ENCODE measurements around the gene ADGRG1.

Gene ADGRG1

DNA sequence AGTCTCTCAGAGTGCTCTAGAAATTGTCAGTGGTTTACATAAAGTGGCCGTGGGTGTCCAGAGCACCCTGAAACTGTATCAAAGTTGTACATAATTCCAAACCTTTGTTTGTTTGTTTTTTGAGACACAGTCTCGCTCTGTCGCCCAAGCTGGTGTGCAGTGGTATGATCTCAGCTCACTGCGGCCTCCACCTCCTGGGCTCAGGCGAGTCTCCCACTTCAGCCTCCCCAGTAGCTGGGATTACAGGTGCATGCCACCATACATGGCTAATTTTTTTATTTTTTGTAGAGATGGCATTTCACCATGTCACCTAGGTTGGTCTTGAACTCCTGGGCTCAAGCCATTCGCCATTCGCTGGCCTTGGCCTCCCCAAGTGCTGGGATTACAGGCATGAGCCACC, 24.3 kb upstream of the ADGRG1 start (continued):
- TF ChIP-seq, protein P1, sequence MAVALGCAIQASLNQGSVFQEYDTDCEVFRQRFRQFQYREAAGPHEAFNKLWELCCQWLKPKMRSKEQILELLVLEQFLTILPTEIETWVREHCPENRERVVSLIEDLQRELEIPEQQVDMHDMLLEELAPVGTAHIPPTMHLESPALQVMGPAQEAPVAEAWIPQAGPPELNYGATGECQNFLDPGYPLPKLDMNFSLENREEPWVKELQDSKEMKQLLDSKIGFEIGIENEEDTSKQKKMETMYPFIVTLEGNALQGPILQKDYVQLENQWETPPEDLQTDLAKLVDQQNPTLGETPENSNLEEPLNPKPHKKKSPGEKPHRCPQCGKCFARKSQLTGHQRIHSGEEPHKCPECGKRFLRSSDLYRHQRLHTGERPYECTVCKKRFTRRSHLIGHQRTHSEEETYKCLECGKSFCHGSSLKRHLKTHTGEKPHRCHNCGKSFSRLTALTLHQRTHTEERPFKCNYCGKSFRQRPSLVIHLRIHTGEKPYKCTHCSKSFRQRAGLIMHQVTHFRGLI (tag by site-specific recombination; IDR thresholded peaks at IDR 0.05): no peak
- TF ChIP-seq ZNF292 (tag by site-specific recombination; IDR thresholded peaks at IDR 0.05; ENCODE audit: borderline replicate concordance, low read depth): no peak
- TF ChIP-seq, protein P2, sequence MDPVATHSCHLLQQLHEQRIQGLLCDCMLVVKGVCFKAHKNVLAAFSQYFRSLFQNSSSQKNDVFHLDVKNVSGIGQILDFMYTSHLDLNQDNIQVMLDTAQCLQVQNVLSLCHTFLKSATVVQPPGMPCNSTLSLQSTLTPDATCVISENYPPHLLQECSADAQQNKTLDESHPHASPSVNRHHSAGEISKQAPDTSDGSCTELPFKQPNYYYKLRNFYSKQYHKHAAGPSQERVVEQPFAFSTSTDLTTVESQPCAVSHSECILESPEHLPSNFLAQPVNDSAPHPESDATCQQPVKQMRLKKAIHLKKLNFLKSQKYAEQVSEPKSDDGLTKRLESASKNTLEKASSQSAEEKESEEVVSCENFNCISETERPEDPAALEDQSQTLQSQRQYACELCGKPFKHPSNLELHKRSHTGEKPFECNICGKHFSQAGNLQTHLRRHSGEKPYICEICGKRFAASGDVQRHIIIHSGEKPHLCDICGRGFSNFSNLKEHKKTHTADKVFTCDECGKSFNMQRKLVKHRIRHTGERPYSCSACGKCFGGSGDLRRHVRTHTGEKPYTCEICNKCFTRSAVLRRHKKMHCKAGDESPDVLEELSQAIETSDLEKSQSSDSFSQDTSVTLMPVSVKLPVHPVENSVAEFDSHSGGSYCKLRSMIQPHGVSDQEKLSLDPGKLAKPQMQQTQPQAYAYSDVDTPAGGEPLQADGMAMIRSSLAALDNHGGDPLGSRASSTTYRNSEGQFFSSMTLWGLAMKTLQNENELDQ (tag by site-specific recombination; IDR thresholded peaks at IDR 0.05; ENCODE audit: low read depth): no peak
- TF ChIP-seq ZNF501 (tag by site-specific recombination; IDR thresholded peaks at IDR 0.05): no peak
- no peak for TF ChIP-seq ZNF514 (tag by site-specific recombination; IDR thresholded peaks at IDR 0.05)
- TF ChIP-seq, protein P3, sequence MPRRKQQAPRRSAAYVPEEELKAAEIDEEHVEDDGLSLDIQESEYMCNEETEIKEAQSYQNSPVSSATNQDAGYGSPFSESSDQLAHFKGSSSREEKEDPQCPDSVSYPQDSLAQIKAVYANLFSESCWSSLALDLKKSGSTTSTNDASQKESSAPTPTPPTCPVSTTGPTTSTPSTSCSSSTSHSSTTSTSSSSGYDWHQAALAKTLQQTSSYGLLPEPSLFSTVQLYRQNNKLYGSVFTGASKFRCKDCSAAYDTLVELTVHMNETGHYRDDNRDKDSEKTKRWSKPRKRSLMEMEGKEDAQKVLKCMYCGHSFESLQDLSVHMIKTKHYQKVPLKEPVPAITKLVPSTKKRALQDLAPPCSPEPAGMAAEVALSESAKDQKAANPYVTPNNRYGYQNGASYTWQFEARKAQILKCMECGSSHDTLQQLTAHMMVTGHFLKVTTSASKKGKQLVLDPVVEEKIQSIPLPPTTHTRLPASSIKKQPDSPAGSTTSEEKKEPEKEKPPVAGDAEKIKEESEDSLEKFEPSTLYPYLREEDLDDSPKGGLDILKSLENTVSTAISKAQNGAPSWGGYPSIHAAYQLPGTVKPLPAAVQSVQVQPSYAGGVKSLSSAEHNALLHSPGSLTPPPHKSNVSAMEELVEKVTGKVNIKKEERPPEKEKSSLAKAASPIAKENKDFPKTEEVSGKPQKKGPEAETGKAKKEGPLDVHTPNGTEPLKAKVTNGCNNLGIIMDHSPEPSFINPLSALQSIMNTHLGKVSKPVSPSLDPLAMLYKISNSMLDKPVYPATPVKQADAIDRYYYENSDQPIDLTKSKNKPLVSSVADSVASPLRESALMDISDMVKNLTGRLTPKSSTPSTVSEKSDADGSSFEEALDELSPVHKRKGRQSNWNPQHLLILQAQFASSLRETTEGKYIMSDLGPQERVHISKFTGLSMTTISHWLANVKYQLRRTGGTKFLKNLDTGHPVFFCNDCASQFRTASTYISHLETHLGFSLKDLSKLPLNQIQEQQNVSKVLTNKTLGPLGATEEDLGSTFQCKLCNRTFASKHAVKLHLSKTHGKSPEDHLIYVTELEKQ (tag by site-specific recombination; IDR thresholded peaks at IDR 0.05; ENCODE audit: borderline replicate concordance): no peak
- no peak for TF ChIP-seq ZSCAN16 (tag by site-specific recombination; IDR thresholded peaks at IDR 0.05)

DNA sequence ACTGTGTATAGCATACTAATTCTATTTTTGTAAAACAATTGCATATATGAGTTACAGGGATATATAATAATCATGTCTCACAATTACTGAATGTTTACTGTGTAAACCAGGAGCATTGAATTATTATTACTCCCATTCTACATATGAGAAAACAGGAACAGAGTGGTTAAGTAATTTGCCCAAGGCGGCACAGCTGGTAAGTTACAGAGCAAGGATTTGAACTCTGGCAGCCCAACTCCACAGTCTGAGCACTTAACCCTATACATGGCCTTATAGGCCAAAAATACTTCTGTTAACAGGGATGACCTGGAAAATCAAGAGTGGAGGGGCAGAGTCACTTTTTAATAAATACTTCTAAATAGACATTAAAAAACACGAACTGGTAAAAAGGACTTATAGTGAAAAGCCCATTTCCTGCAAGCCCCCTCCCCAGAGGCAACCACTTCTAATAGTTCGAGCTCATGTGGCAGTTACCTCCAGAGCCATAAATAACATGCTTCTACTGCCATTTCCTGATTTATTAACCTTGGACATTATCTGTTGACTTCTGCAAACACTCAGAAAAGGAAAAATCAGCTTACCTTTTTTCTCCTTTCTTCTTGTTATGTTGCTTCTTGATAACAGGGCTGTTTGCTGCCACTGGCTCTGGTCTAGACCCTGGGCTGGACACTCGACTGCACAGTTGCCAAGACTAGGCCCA, 22.1 kb upstream of the ADGRG1 start:
- H3K9me3 ChIP-seq (ENCODE audit: control insufficient read depth, insufficient read depth, low read depth, low read length): no peaks in the 10 kb centered on the region
- no peak overlapping the region for H3K27ac ChIP-seq (ENCODE audit: extremely low read depth, low read depth, low read length)
- H3K4me3 ChIP-seq (ENCODE audit: low read depth, low read length): no peak overlapping the region
- no peaks in the 10 kb centered on the region for H3K36me3 ChIP-seq (ENCODE audit: control insufficient read depth in 2 of 2, insufficient read depth in 1 of 2, low read length in 2 of 2)
- H3K4me1 ChIP-seq (ENCODE audit: control insufficient read depth, insufficient read depth, low read length): no peaks in the 10 kb centered on the region
- CTCF ChIA-PET: interaction anchor here (0.7 to 1.5 kb wide), 2 partner anchors 13 to 27 kb away, joined by 3 read pairs; no protein-coding TSS in a partner anchor
- TF ChIP-seq ZNF768 (tag by site-specific recombination; IDR thresholded peaks at IDR 0.05): peak; percentile 85
- no peak for TF ChIP-seq ZNF843 (tag by site-specific recombination; IDR thresholded peaks at IDR 0.05)
- POLR2A ChIA-PET: no interaction called here

DNA sequence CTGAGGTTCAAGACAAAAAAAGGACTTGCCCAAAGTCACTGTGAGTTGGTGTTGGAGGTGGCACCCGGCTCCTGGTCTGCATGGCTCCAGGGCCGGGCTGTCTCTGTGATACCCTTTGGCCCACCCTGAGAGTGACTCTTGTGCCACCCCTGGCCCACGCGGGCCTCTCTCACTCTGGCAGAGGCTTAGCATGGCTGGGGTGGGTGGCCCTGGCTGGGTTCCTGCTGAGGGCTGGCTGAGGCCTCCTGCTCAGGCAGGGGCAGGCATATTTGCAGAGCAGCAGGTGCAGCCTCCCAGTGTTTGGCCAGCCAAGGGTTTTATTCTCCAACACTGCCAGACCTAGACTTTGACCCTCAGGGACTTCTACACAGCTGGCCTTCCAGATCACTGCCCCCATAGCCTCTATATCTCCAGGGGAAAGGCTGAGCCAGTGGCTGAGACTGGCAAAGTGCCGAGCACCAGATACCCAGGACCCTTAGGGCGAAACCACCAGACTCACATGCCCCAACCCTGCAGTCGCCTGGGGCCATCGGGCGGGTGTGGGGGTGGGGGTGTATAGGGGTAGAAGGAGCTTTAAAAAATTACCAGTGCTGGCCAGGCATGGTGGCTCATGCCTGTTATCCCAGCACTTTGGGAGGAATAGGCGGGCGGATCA, 21.5 kb upstream of the ADGRG1 start:
- POLR2A ChIA-PET: no interaction called here
- CTCF ChIA-PET: interaction anchor here (0.5 to 1.5 kb wide), 3 partner anchors 9 to 61 kb away, joined by 3 to 5 read pairs (median 3); no protein-coding TSS in a partner anchor
- H3K27ac ChIP-seq (ENCODE audit: extremely low read depth, low read depth, low read length): no peak overlapping the region
- H3K4me1 ChIP-seq (ENCODE audit: control insufficient read depth, insufficient read depth, low read length): no peaks in the 10 kb centered on the region
- peak; percentile 76 for TF ChIP-seq ZIC2 (tag by site-specific recombination; IDR thresholded peaks at IDR 0.05)
- TF ChIP-seq, protein P4, sequence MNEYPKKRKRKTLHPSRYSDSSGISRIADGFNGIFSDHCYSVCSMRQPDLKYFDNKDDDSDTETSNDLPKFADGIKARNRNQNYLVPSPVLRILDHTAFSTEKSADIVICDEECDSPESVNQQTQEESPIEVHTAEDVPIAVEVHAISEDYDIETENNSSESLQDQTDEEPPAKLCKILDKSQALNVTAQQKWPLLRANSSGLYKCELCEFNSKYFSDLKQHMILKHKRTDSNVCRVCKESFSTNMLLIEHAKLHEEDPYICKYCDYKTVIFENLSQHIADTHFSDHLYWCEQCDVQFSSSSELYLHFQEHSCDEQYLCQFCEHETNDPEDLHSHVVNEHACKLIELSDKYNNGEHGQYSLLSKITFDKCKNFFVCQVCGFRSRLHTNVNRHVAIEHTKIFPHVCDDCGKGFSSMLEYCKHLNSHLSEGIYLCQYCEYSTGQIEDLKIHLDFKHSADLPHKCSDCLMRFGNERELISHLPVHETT (tag by site-specific recombination; IDR thresholded peaks at IDR 0.05): no peak
- no peaks in the 10 kb centered on the region for H3K9me3 ChIP-seq (ENCODE audit: control insufficient read depth, insufficient read depth, low read depth, low read length)
- H3K4me3 ChIP-seq (ENCODE audit: low read depth, low read length): no peak overlapping the region
- H3K36me3 ChIP-seq (ENCODE audit: control insufficient read depth in 2 of 2, insufficient read depth in 1 of 2, low read length in 2 of 2): no peaks in the 10 kb centered on the region
